Omental fat pad (tissue), 4 donors: ENCODE results near the gene UGT1A7. TPM values are rescaled to one million over a fixed set of nuclear protein-coding genes. Genes with fewer than 3 reads are reported as not detected.

Experiments
- ATAC-seq: fragments of 150-250 bp; one replicate; pipeline ENCODE4 v1.9.1; 2016; ENCODE audit warnings: mild to moderate bottlenecking, moderate library complexity; ENCODE audit not compliant: low FRiP score
- DNase-seq: peaks from one replicate; pipeline ENCODE4 v3.0.0-alpha.2; 2019; ENCODE audit warnings: low spot score
- CTCF ChIP-seq, 3 donors: fragments of 450-650 bp; IDR thresholded peaks; one replicate each; pipeline ENCODE4 v1.5.1; 2016 to 2017; ENCODE audit warnings: antibody characterized with exemption in 3 of 3, mild to moderate bottlenecking in 3 of 3, moderate library complexity in 2 of 3
- total RNA-seq, 4 donors: library from RNA; depleted of rRNA; stranded (reverse); fragments of >200 nt; gene quantifications; one replicate each; pipeline ENCODE4 v1.1.0, GENCODE V29; 2016

UGT1A7 gene
- total RNA-seq, 4 donors from 2014 or later: not detected

DNA sequence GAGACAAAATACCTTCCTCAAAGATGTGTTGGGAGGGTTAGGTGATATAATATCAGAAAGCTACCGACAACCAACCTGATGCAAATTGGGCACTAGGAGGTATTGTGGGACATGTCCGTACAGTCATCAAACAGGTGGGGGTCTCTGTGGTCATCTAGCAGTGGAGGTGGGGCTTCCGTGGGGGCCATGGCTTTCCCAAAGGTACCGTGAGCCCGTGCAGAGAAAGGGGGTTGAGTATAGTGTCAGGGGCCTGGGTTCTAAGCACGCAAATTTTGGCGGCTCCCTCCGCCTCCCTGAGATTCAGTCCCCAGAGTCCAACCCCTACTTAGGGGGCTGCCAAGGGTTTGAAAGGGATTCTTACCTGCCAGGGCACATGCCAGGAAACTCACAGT, 140.0 kb downstream of the UGT1A7 start:
- no peak for TF ChIP-seq CTCF (IDR thresholded peaks at IDR 0.05)
- no peak for DNase-seq
- no peak for ATAC-seq

DNA sequence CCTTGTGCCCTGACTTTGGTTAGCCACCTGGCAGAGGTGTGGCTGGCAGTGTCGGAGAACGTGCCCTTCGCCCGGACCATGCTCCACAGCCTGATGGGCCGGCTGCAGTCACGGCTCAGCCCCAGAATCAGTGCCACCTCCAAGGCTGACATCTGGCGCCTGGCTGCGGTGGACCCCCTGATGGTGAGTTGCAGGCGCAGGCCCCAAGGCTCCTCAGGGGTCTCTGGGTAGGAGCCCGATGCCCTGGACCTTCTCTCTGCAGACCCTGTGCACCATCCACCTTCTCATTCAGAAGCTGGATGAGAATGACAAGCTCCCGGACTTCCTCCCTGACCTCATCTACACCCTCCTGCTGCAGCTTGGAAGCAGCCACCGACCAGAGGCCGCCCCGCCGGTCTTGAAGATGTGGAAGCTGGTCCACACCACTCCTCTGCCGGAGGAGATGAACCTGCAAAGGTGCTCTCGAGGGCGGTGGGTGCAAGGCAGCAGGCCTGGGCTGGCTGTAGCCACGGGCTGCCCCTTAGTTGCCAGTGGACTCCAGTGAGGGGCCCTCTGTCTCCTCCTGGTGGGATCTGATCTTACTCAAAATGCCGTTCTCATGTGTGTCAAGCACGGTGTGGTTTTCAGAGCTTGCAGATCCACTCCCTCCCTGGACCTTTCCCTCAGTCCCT, 140.5 kb downstream of the UGT1A7 start:
- no peak for TF ChIP-seq CTCF (IDR thresholded peaks at IDR 0.05)
- no peak for DNase-seq
- ATAC-seq: no peak

Other genes starting within 250 kb of the UGT1A7 start
- gene USP40, start 115.1 kb upstream of the UGT1A7 start, total RNA-seq: 10 to 100 TPM; 23.4 to 50.6 (median 35.1) TPM
- not detected for gene UGT1A8, start 64.3 kb upstream of the UGT1A7 start, total RNA-seq
- gene UGT1A10, start 45.5 kb upstream of the UGT1A7 start, total RNA-seq: not detected
- gene UGT1A9, start 10.0 kb upstream of the UGT1A7 start, total RNA-seq: not detected
- under 1 TPM in 1 of 4 donors, not detected in 3; 0.82 TPM for gene UGT1A6, start 11.0 kb downstream of the UGT1A7 start, total RNA-seq
- gene UGT1A5, start 31.0 kb downstream of the UGT1A7 start, total RNA-seq: not detected
- gene UGT1A4, start 36.8 kb downstream of the UGT1A7 start, total RNA-seq: not detected
- not detected for gene UGT1A3, start 47.1 kb downstream of the UGT1A7 start, total RNA-seq
- gene UGT1A1, start 78.4 kb downstream of the UGT1A7 start, total RNA-seq: not detected
- not detected for gene MROH2A, start 96.4 kb downstream of the UGT1A7 start, total RNA-seq
- 1 to 10 TPM in 1 of 4 donors, under 1 TPM in 2, not detected in 1; 0.09 to 2.3 (median 0.13) TPM for gene HJURP, start 172.6 kb downstream of the UGT1A7 start, total RNA-seq
- gene TRPM8, start 235.5 kb downstream of the UGT1A7 start, total RNA-seq: not detected